ENCODE results near the gene ADAM15. TPM values are rescaled to one million over a fixed set of nuclear protein-coding genes. Genes with fewer than 3 reads are reported as not detected.

The ADAM15 gene
- total RNA-seq, 1 donor = 25.1 TPM

- Histone ChIP-seq H3K4me3 (ENCODE audit: low read length) (no peak overlapping the region), H3K4me1 (ENCODE audit: insufficient read depth, low read length) (no peaks in the 10 kb centered on the region)
Measured at GRCh38 chr1:155108296-155108695, 57.2 kb downstream of the ADAM15 start.

DNA sequence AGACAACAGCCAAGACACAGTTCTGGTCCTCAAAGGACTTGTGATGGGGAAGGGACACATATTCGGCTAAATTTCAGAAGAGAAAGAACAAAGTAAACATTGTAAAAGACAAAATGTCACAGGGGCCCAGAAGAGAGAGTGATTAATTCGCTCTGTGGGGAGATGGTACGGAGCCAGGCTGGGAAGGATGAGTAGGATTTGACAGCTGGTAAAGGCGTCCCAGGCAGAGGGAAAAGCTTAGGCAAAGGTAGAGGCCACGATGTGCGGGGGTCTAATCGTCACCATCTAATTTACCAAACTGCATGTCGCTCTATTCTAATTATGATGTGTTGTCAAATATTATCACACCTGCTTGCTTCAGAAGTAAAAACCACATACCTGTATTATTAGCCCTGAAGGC lies 59.3 kb downstream of the ADAM15 start:
- Histone ChIP-seq H3K4me1 (ENCODE audit: insufficient read depth, low read length) (no peaks in the 10 kb centered on the region), H3K27me3 (ENCODE audit: insufficient read depth, low read length) (no peaks in the 10 kb centered on the region), H3K4me3 (ENCODE audit: low read length) (no peak overlapping the region), H3K9me3 (ENCODE audit: low read depth, low read length) (no peaks in the 10 kb centered on the region)

More at GRCh38 chr1:155108296-155108695, 57.2 kb downstream of the ADAM15 start:
- H3K27me3 ChIP-seq (ENCODE audit: insufficient read depth, low read length) = no peaks in the 10 kb centered on the region
- no peaks in the 10 kb centered on the region for H3K9me3 ChIP-seq (ENCODE audit: low read depth, low read length)

DNA sequence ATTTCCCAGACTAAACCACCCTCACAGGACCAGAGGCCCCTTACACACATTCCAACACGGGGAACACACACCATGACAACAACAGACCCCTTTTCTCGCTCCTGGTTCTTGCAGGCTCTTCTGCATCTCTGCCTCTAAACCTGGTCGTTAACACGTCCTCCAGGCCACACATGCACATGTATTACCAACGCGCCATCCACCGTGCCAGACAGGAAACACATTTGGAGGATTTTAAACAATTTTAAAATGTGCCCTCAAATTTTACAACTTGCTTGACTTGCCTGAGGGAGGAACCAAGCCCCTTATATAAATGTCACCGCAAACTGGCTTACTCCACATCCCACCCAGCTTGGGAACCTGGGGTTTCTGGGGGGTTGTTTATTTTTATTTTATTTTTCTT lies 59.7 kb downstream of the ADAM15 start:
- H3K9me3 ChIP-seq (ENCODE audit: low read depth, low read length) = no peaks in the 10 kb centered on the region
- no peaks in the 10 kb centered on the region for H3K4me1 ChIP-seq (ENCODE audit: insufficient read depth, low read length)
- no peaks in the 10 kb centered on the region for H3K27me3 ChIP-seq (ENCODE audit: insufficient read depth, low read length)
- H3K4me3 ChIP-seq (ENCODE audit: low read length) = no peak overlapping the region

Other genes starting within 250 kb of the ADAM15 start
- gene KCNN3, start 181.0 kb upstream of the ADAM15 start, total RNA-seq = 0.21 TPM
- 2.1 TPM for gene PMVK, start 114.6 kb upstream of the ADAM15 start, total RNA-seq
- gene PBXIP1, start 95.2 kb upstream of the ADAM15 start, total RNA-seq = 125 TPM
- 13.4 TPM for gene PYGO2, start 89.5 kb upstream of the ADAM15 start, total RNA-seq
- 22.2 TPM for gene SHC1, start 80.6 kb upstream of the ADAM15 start, total RNA-seq
- gene CKS1B, start 76.6 kb upstream of the ADAM15 start, total RNA-seq = 5.9 TPM
- 11.3 TPM for gene FLAD1, start 68.0 kb upstream of the ADAM15 start, total RNA-seq
- gene LENEP, start 57.7 kb upstream of the ADAM15 start, total RNA-seq = 0.63 TPM
- gene ZBTB7B, start 48.5 kb upstream of the ADAM15 start, total RNA-seq = 39.6 TPM
- 0.10 TPM for gene DCST2, start 17.5 kb upstream of the ADAM15 start, total RNA-seq
- 0.21 TPM for gene DCST1, start 17.5 kb upstream of the ADAM15 start, total RNA-seq
- 2.4 TPM for gene EFNA4, start 12.4 kb downstream of the ADAM15 start, total RNA-seq
- gene EFNA3, start 27.5 kb downstream of the ADAM15 start, total RNA-seq = 0.21 TPM
- 0.84 TPM for gene EFNA1, start 76.6 kb downstream of the ADAM15 start, total RNA-seq
- 22.4 TPM for gene SLC50A1, start 84.5 kb downstream of the ADAM15 start, total RNA-seq
- gene DPM3, start 89.2 kb downstream of the ADAM15 start, total RNA-seq = 14.0 TPM
- 62.0 TPM for gene KRTCAP2, start 122.0 kb downstream of the ADAM15 start, total RNA-seq
- 0.52 TPM for gene TRIM46, start 122.5 kb downstream of the ADAM15 start, total RNA-seq
- 8.0 TPM for gene THBS3, start 156.6 kb downstream of the ADAM15 start, total RNA-seq
- 16.1 TPM for gene MTX1, start 157.4 kb downstream of the ADAM15 start, total RNA-seq
- gene ENTREP3, start 204.2 kb downstream of the ADAM15 start, total RNA-seq = 2.1 TPM
- gene SCAMP3, start 211.0 kb downstream of the ADAM15 start, total RNA-seq = 17.9 TPM
- gene CLK2, start 222.2 kb downstream of the ADAM15 start, total RNA-seq = 18.2 TPM
- gene HCN3, start 226.1 kb downstream of the ADAM15 start, total RNA-seq = 0.21 TPM

All from mononuclear cell (primary cell).